SK-N-SH (cell line): ENCODE data around the gene GAMT.
A peak's percentile ranks its signal among the peaks of the same experiment; 100 is the strongest.

ENCODE experiments used
- MXI1 ChIP-seq: IDR thresholded peaks from 2 replicates; pipeline ENCODE4 v1.6.1; 2012; ENCODE audit warnings: mild to moderate bottlenecking, low read depth, low read length, improper control_type of control experiment
- NFIC ChIP-seq: IDR thresholded peaks from 2 replicates; pipeline ENCODE4 v1.4.0; 2012; ENCODE audit warnings: borderline replicate concordance
- SIN3A ChIP-seq: IDR thresholded peaks from 2 replicates; pipeline ENCODE4 v1.6.1; 2012; ENCODE audit warnings: low read depth, mild to moderate bottlenecking, low read length, moderate library complexity, borderline replicate concordance
- TF ChIP-seq, protein P1 (sequence below): fragments of 200-600 bp; sonication (generic); IDR thresholded peaks from 2 replicates; pipeline ENCODE4 v1.6.1; 2017; ENCODE audit warnings: antibody characterized with exemption, mild to moderate bottlenecking, moderate library complexity

DNA sequence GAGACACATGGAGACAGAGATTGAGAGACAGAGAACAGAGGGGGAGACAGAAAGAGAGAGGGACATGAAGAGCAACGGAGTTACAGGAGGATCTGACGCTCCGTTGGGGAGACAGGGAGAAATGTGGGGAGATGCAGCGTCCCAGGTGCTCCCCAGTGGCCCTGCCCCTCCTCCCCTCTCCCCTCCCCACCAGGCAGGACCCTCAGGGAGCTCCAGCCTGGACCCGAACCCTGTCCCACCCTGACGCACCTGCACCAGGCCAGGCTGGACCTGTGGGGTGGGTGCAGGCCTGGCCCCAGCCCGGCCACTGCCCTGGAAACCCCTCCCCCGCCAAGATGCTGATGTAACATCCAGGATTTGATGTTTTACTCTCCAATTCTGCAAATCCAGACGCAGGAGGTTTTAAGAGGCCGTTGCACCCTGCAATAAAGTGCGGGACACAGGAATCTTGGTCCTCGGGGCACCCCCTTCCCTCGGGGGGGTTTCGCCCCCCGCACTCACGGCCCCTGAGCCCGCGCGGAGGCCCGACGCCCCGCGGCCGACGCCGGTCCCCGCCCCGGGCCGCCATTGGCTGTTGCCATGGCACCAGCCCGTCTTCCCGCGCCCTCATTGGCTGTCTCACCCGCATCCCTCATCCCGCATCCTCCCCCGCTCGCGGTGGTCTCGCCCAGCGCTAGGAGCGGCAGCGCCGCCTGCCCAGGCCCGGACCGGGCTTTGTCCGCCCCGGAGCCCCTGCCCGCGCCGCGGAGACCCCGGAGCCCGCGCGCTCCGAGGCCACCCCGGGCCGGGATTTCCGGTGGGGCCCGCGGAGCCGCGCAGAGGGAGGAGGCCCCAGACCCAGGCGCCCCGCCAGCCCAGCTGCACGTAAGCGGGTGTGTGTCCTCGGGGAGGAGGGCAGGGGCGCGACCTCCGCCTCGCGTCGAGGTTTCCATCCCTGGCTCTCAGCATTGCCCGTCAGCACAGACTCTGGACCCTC, 48.4 kb upstream of the GAMT start, which contains the start of gene APC2:
- no peak for TF ChIP-seq NFIC
- peak; percentile 60 for TF ChIP-seq MXI1
- TF ChIP-seq, protein P1, sequence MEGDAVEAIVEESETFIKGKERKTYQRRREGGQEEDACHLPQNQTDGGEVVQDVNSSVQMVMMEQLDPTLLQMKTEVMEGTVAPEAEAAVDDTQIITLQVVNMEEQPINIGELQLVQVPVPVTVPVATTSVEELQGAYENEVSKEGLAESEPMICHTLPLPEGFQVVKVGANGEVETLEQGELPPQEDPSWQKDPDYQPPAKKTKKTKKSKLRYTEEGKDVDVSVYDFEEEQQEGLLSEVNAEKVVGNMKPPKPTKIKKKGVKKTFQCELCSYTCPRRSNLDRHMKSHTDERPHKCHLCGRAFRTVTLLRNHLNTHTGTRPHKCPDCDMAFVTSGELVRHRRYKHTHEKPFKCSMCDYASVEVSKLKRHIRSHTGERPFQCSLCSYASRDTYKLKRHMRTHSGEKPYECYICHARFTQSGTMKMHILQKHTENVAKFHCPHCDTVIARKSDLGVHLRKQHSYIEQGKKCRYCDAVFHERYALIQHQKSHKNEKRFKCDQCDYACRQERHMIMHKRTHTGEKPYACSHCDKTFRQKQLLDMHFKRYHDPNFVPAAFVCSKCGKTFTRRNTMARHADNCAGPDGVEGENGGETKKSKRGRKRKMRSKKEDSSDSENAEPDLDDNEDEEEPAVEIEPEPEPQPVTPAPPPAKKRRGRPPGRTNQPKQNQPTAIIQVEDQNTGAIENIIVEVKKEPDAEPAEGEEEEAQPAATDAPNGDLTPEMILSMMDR: no peak
- no peak for TF ChIP-seq SIN3A
